A549 (cell line): ENCODE results near the gene EPHB4. TPM values are rescaled to one million over a fixed set of nuclear protein-coding genes. Genes with fewer than 3 reads are reported as not detected.

Source experiments
- ATAC-seq, 2 experiments: fragments of 200-7000 bp in 1 of 2; fragments of >200 bp in 1 of 2; cut with Nextera tagmentation in 1 of 2; cut with Tn5 transposase in 1 of 2; 3 replicates each; pipeline versions ENCODE4 v1.8.0 to v1.9.1; 2018 to 2020; ENCODE audit warnings: mild to moderate bottlenecking in 1 of 2, moderate library complexity in 1 of 2
- CTCF ChIA-PET: fragments of 300-600 bp; sonication (Branson Sonifier 250); formaldehyde crosslinking; extraction: SDS; loops from one replicate; lab custom pipeline; 2021; ENCODE audit warnings: antibody characterized with exemption, inconsistent platforms; lab: Yijun Ruan, JAX
- POLR2A ChIA-PET: fragments of 350-600 bp; formaldehyde crosslinking; extraction: SDS; loops from one replicate; lab custom pipeline; 2021; ENCODE audit warnings: antibody characterized with exemption, inconsistent platforms; lab: Yijun Ruan, JAX
- DNase-seq, 2 experiments: peaks; one replicate each; pipeline versions ENCODE4 v3.0.0 to v3.0.0-alpha.2; 2011 to 2016; ENCODE audit warnings: low read depth in 1 of 2, low spot score in 1 of 2
- FAIRE-seq: peaks from 2 replicates; lab custom pipeline; 2011; peaks lifted over from hg19 to GRCh38; lab: Jason Lieb, UNC
- H3K27ac ChIP-seq, 2 experiments: fragments of >200 bp; sonication (Bioruptor Twin); formaldehyde crosslinking; 3 replicates each; pipeline ENCODE4 v1.5.1; 2016 to 2017
- H3K4me1 ChIP-seq: fragments of >200 bp; sonication (Bioruptor Twin); formaldehyde crosslinking; 3 replicates; pipeline ENCODE4 v1.6.1; 2016
- H3K4me2 ChIP-seq: fragments of >200 bp; sonication (Bioruptor Twin); formaldehyde crosslinking; 3 replicates; pipeline ENCODE4 v1.6.1; 2016
- H3K4me3 ChIP-seq: fragments of >200 bp; sonication (Bioruptor Twin); formaldehyde crosslinking; 3 replicates; pipeline ENCODE4 v1.5.1; 2016
- H3K9me3 ChIP-seq: fragments of >200 bp; sonication (Bioruptor Twin); formaldehyde crosslinking; 3 replicates; pipeline ENCODE4 v1.6.1; 2016
- ATOH8 ChIP-seq: fragments of 250-450 bp; sonication (Bioruptor Pico); IDR thresholded peaks from 2 replicates; pipeline ENCODE4 v1.5.0; 2020; ENCODE audit warnings: low read depth, mild to moderate bottlenecking, moderate library complexity
- BHLHE40 ChIP-seq: IDR thresholded peaks from 2 replicates; pipeline ENCODE4 v1.6.1; 2012; ENCODE audit warnings: low read depth, low read length, inconsistent platforms
- CBX8 ChIP-seq: fragments of 200-600 bp; sonication (generic); IDR thresholded peaks from 2 replicates; pipeline ENCODE4 v1.6.1; 2016
- CEBPB ChIP-seq, 2 experiments: fragments of >200 bp in 1 of 2; sonication (Bioruptor Twin) in 1 of 2; formaldehyde crosslinking in 1 of 2; IDR thresholded peaks; 2 replicates each; pipeline ENCODE4 v1.6.1; 2012 to 2016
- E2F6 ChIP-seq: IDR thresholded peaks from 2 replicates; pipeline ENCODE4 v1.6.1; 2012; ENCODE audit warnings: low read depth, borderline replicate concordance
- EHF ChIP-seq: fragments of 250-450 bp; sonication (Bioruptor Pico); IDR thresholded peaks from 2 replicates; pipeline ENCODE4 v1.5.0; 2020; ENCODE audit warnings: mild to moderate bottlenecking
- ELK1 ChIP-seq: fragments of 150-350 bp; IDR thresholded peaks from 2 replicates; pipeline ENCODE4 v1.6.1; 2014; ENCODE audit warnings: low read depth, mild to moderate bottlenecking, low read length
- EP300 ChIP-seq, 2 experiments: fragments of >200 bp; sonication (Bioruptor Twin); formaldehyde crosslinking; IDR thresholded peaks; 2 replicates in 1 of 2; 3 replicates in 1 of 2; pipeline ENCODE4 v1.6.1; 2016 to 2017
- ESRRA ChIP-seq: fragments of 150-350 bp; IDR thresholded peaks from 2 replicates; pipeline ENCODE4 v1.6.1; 2014; ENCODE audit warnings: mild to moderate bottlenecking, low read length, borderline replicate concordance
- FOSL2 ChIP-seq, 2 experiments: fragments of 450-650 bp in 1 of 2; fragments of >200 bp in 1 of 2; sonication (Bioruptor Twin) in 1 of 2; formaldehyde crosslinking; IDR thresholded peaks; 2 replicates each; pipeline versions ENCODE4 v1.5.0 to v1.6.1; 2016 to 2020; ENCODE audit warnings: mild to moderate bottlenecking in 1 of 2, moderate library complexity in 1 of 2
- HMGXB4 ChIP-seq: fragments of 250-450 bp; sonication (Bioruptor Pico); IDR thresholded peaks from 2 replicates; pipeline ENCODE4 v1.5.0; 2021; ENCODE audit warnings: mild to moderate bottlenecking, moderate library complexity, borderline replicate concordance
- HOXA7 ChIP-seq: fragments of 250-450 bp; sonication (Bioruptor Pico); IDR thresholded peaks from 2 replicates; pipeline ENCODE4 v1.5.0; 2020; ENCODE audit warnings: mild to moderate bottlenecking, moderate library complexity
- JUNB ChIP-seq: fragments of >200 bp; sonication (Bioruptor Twin); formaldehyde crosslinking; IDR thresholded peaks from 2 replicates; pipeline ENCODE4 v1.6.1; 2016
- MAFK ChIP-seq: fragments of 450-650 bp; IDR thresholded peaks from 2 replicates; pipeline ENCODE4 v1.6.1; 2014; ENCODE audit not compliant: partially characterized antibody
- NPAS2 ChIP-seq: fragments of 250-450 bp; sonication (Bioruptor Pico); IDR thresholded peaks from 2 replicates; pipeline ENCODE4 v1.8.0; 2022; ENCODE audit warnings: mild to moderate bottlenecking, moderate library complexity, borderline replicate concordance
- NR3C1 ChIP-seq: fragments of >200 bp; sonication (Bioruptor Twin); formaldehyde crosslinking; IDR thresholded peaks from 3 replicates; pipeline ENCODE4 v1.6.1; 2017
- PHF8 ChIP-seq: fragments of 200-600 bp; sonication (generic); IDR thresholded peaks from 2 replicates; pipeline ENCODE4 v1.6.1; 2016; ENCODE audit warnings: low read depth, mild to moderate bottlenecking, antibody characterized with exemption, moderate library complexity, borderline replicate concordance
- POLR2AphosphoS2 ChIP-seq: conservative IDR thresholded peaks from 2 replicates; pipeline ENCODE4 v1.6.1; 2012; ENCODE audit warnings: low read length, improper control_type of control experiment, inconsistent platforms
- RAD21 ChIP-seq, 2 experiments: fragments of >200 bp in 1 of 2; sonication (Bioruptor Twin) in 1 of 2; formaldehyde crosslinking in 1 of 2; IDR thresholded peaks in 1 of 2; conservative IDR thresholded peaks in 1 of 2; 2 replicates in 1 of 2; 3 replicates in 1 of 2; pipeline ENCODE4 v1.6.1; 2012 to 2018; ENCODE audit warnings: inconsistent platforms in 1 of 2
- RARB ChIP-seq: fragments of 250-450 bp; sonication (Bioruptor Pico); IDR thresholded peaks from 2 replicates; pipeline ENCODE4 v1.8.0; 2021; ENCODE audit warnings: mild to moderate bottlenecking, moderate library complexity
- TFCP2L1 ChIP-seq: fragments of 250-450 bp; sonication (Bioruptor Pico); IDR thresholded peaks from 2 replicates; pipeline ENCODE4 v1.5.0; 2021; ENCODE audit warnings: mild to moderate bottlenecking
- TP53 ChIP-seq: fragments of 250-450 bp; sonication (Bioruptor Pico); IDR thresholded peaks from 2 replicates; pipeline ENCODE4 v1.5.0; 2021; ENCODE audit warnings: mild to moderate bottlenecking, moderate library complexity
- ZSCAN20 ChIP-seq: fragments of 250-450 bp; sonication (Bioruptor Pico); IDR thresholded peaks from 2 replicates; pipeline ENCODE4 v1.8.0; 2022; ENCODE audit warnings: mild to moderate bottlenecking, moderate library complexity
- WGBS: methylation state at CpG from one replicate; pipeline ENCODE4 v1.1.6; 2017; ENCODE audit errors: missing lambda C conversion rate; 5-methylcytosine and 5-hydroxymethylcytosine counted together
- polyA plus RNA-seq, 4 experiments: library from polyadenylated mRNA; depleted of rRNA in 3 of 4; stranded (reverse); fragments of >200 nt; fragmentation: RNase III in 1 of 4; extraction: RNeasy Plus Mini Kit Qiagen cat#74134 plus additional on column Dnase treatment in 1 of 4; gene quantifications; 2 replicates in 3 of 4; 3 replicates in 1 of 4; pipeline ENCODE4 v1.2.3, GENCODE V29; 2011 to 2017

EPHB4 gene
- polyA plus RNA-seq, 2 of the 4 experiments (the other 2 are of a cell fraction) = 30.4 to 40.5 TPM

GRCh38 chr7:100866729-100867039, 39.4 kb upstream of the EPHB4 start:
- ChIA-PET POLR2A (interaction anchor here (0.8 to 1.0 kb wide), 3 partner anchors 8 to 161 kb away, joined by 3 to 4 read pairs (median 3); partner anchors contain the start of genes POP7 and SRRT), CTCF (interaction anchor here (1.0 to 1.6 kb wide), 2 partner anchors 9 to 15 kb away, joined by 3 to 6 read pairs; partner anchors contain the start of gene SLC12A9)
- DNase-seq (no peak), FAIRE-seq (no peak), ATAC-seq (no peak)
- Histone ChIP-seq H3K4me3 (peak overlapping the region; percentile 69), H3K27ac (peak overlapping the region; percentile 95 to 98), H3K4me2 (peak overlapping the region; percentile 80), H3K4me1 (peaks cover 22% of the 10 kb centered on the region), H3K9me3 (no peaks in the 10 kb centered on the region)
- 79% methylated on average over 5 of the region's 5 CpGs for WGBS
- no peak for TF ChIP-seq ATOH8 (CRISPR knock-in tag)
- TF ChIP-seq FOSL2 (IDR thresholded peaks at IDR 0.05) = no peak
- TF ChIP-seq FOSL2 (CRISPR knock-in tag; IDR thresholded peaks at IDR 0.05) = no peak
- no peak for TF ChIP-seq ZSCAN20 (CRISPR knock-in tag)
- TF ChIP-seq EP300 (IDR thresholded peaks at IDR 0.05) = no peak

- no peak; a peak in 1 of 6 replicates for ATAC-seq
- Histone ChIP-seq H3K9me3 (no peaks in the 10 kb centered on the region), H3K4me1 (peaks cover 22% of the 10 kb centered on the region)
- TF ChIP-seq RARB (no peak), RAD21 (conservative IDR thresholded peaks at IDR 0.05 in 1 of 2, IDR thresholded peaks at IDR 0.05 in 1 of 2) (no peak), CEBPB (IDR thresholded peaks at IDR 0.05) (no peak), TP53 (no peak), BHLHE40 (no peak), ESRRA (no peak), MAFK (no peak), PHF8 (no peak), ATOH8 (CRISPR knock-in tag) (no peak), CBX8 (no peak), HOXA7 (CRISPR knock-in tag) (no peak), E2F6 (no peak), NR3C1 (no peak), POLR2AphosphoS2 (no peak), JUNB (no peak), TFCP2L1 (CRISPR knock-in tag) (no peak), NPAS2 (CRISPR knock-in tag) (no peak), HMGXB4 (no peak), ELK1 (no peak), EHF (CRISPR knock-in tag) (no peak)
- TF ChIP-seq, all 56 proteins: peak for 0
- WGBS = 92% methylated on average over 26 of the region's 46 CpGs
- DNase-seq (no peak), FAIRE-seq (no peak)
- H3K4me2 ChIP-seq = peak overlapping the region; percentile 80
- CTCF ChIA-PET = interaction anchor here (1.0 to 5.3 kb wide), 3 partner anchors 9 to 14 kb away, joined by 3 to 44 read pairs (median 6); partner anchors contain the start of gene SLC12A9
- peak overlapping the region; percentile 95 to 98 for H3K27ac ChIP-seq
- H3K4me3 ChIP-seq = no peak overlapping the region
- POLR2A ChIA-PET = interaction anchor here (0.8 to 1.0 kb wide), 3 partner anchors 9 to 160 kb away, joined by 3 to 4 read pairs (median 3); partner anchors contain the start of genes POP7 and SRRT
These were observed 38.8 kb upstream of the EPHB4 start for GRCh38 chr7:100865938-100866728.
